GM21360 (cell line): Measurements from ENCODE around the gene MESP2.

Source experiments
- ATAC-seq: cut with Tn5 transposase; IDR thresholded peaks from one replicate; pipeline ENCODE4 v1.9.1; 2021; ENCODE audit warnings: mild to moderate bottlenecking, moderate library complexity; ENCODE audit not compliant: unreplicated experiment

The MESP2 gene

GRCh38 chr15:89814112-89814742 lies 38.1 kb downstream of the MESP2 start:
- no peak for ATAC-seq

- no peak for ATAC-seq
These were observed 39.6 kb downstream of the MESP2 start for GRCh38 chr15:89815769-89816168.

- ATAC-seq, result no peak
These were observed 41.7 kb downstream of the MESP2 start for GRCh38 chr15:89817701-89818280.

GRCh38 chr15:89818287-89818686 lies 42.2 kb downstream of the MESP2 start:
- no peak for ATAC-seq

- no peak for ATAC-seq
These were observed 44.8 kb downstream of the MESP2 start for GRCh38 chr15:89820666-89821611.

- no peak for ATAC-seq
These were observed 45.9 kb downstream of the MESP2 start for GRCh38 chr15:89822026-89822425.

- ATAC-seq, result no peak
These were observed 46.4 kb downstream of the MESP2 start for GRCh38 chr15:89822611-89822950.

- ATAC-seq, result no peak
These were observed 47.0 kb downstream of the MESP2 start for GRCh38 chr15:89822951-89823711.

GRCh38 chr15:89823836-89824606 lies 47.9 kb downstream of the MESP2 start:
- no peak for ATAC-seq

- ATAC-seq, result no peak
These were observed 48.4 kb downstream of the MESP2 start for GRCh38 chr15:89824607-89824867.

- ATAC-seq, result no peak
These were observed 49.3 kb downstream of the MESP2 start for GRCh38 chr15:89825271-89825940.

GRCh38 chr15:89826671-89827655 lies 50.8 kb downstream of the MESP2 start:
- no peak for ATAC-seq

- no peak for ATAC-seq
These were observed 51.7 kb downstream of the MESP2 start for GRCh38 chr15:89827829-89828228.
